GM21723 (cell line): ENCODE results near the gene CHIA.

ENCODE experiments used
- ATAC-seq: cut with Tn5 transposase; IDR thresholded peaks from one replicate; pipeline ENCODE4 v1.9.1; 2021; ENCODE audit warnings: mild to moderate bottlenecking, moderate library complexity; ENCODE audit not compliant: unreplicated experiment

CHIA gene

DNA sequence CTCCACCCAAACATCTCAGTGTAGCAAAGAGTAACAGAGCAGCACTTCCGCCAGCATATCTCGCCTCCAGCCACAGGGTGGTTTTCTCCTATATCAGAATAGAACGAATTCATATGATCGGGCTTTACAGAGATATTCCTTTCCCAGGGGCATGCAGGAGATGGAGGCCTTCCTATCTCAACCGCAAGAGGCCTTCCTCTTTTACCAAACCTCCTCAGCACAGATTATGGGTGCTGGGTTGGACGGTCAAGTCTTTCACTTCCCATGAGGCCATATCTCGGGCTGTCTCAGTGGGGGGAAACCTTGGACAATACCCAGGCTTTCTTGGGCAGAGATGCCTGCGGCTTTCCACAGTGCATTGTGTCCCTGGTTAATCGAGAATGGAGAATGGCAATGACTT lies 71.1 kb downstream of the CHIA start:
- no peak for ATAC-seq

DNA sequence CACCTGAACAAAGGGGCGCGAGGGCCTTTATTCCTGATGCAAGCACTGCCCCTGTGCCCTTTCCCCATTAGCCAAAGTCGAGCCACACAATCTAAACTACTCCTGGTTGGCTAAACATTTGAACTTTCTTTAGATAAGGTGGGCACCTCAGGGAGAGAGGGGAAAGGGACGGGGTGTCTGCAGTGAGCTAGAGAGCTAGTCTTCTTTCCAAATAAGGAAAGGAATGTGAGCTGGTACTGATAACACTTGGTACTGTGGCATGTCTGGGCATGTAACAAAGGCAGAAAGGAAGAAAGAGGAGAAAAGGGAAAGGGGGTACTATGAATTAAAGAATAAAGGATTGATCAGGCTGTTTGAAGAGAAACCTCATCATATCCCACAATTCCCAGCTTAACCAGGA lies 74.0 kb downstream of the CHIA start:
- no peak for ATAC-seq

DNA sequence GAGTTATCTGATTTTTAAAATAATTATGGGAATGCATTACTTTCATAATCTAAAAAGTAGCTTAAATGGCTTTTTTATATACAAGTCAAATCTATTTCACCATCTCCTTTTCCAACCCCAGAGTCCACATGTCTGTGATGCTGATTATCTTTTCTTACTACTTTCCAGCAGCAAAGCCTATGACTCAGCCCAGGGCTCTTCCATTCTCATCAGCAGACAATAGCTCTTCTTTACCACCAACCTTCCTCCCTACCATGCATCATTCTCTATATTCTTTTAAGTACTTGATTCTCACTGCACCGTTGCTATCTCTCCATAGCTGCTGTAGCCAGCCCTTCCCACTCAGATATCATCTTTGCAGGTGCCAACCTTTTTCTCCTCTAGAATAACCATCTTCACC lies 75.6 kb downstream of the CHIA start:
- no peak for ATAC-seq

DNA sequence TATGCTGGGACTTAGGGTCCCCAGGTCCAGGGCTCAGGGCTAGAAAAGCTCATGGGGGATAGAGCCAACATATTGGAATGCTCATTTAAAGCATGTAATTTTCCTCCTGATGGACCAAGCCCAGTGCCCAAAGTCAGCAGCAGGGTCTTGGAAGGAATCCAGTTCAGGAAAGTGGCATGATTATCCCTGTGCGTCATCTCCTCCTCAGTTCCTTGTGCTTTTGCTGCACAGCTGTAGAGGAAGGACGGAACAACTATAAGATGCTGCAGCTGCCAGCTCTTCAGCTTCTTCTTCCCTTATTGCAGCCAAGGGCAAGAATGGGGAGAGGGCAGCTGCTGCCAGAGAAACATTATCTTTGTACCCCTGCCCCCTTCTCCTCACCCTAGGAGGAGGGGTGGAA lies 78.5 kb downstream of the CHIA start:
- ATAC-seq = no peak

DNA sequence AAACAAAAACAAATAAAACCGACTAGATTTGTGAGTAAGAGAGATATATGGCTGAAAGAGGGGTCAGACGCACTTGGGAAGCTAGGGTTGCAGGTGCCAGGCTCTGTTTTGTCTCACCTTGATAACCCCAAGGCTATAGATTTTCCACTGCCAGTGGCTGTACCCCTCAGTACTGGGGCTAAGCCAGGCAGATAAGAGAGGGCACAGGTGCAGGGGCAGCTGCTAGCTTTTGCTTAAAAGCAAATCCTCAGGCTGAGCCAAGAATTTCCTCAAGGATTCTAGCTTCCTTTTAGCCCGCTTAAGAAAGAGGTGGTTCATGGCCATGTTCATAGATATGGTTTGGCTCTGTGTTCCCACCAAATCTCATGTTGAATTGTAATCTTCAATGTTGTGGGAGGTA lies 79.0 kb downstream of the CHIA start:
- ATAC-seq = no peak
